GM23338 (cell line): ENCODE data around the gene MYH6. TPM values are rescaled to one million over a fixed set of nuclear protein-coding genes. Genes with fewer than 3 reads are reported as not detected.
A peak's percentile ranks its signal among the peaks of the same experiment; 100 is the strongest.
"Not testable (repeated sequence)": the region's sequence is repeated elsewhere in the genome, so short reads cannot be mapped to it uniquely, and the experiment has no call there.

ENCODE experiments used
- ATAC-seq: fragments of 200-7000 bp; cut with Tn5 transposase; 3 replicates; pipeline ENCODE4 v1.9.1; 2020
- DNase-seq: peaks from one replicate; pipeline ENCODE4 v3.0.0-alpha.2; 2015; ENCODE audit warnings: low spot score
- H2AFZ ChIP-seq: fragments of 200-600 bp; sonication (generic); 2 replicates; pipeline ENCODE4 v1.8.0; 2016; ENCODE audit warnings: antibody characterized with exemption, mild to moderate bottlenecking, moderate library complexity
- H3F3A ChIP-seq: fragments of 200-600 bp; sonication (generic); replicated peaks from 2 replicates; pipeline ENCODE4 v1.8.0; 2017; ENCODE audit warnings: antibody characterized with exemption, mixed run types, low read depth
- H3K27ac ChIP-seq: fragments of 200-600 bp; sonication (generic); 2 replicates; pipeline ENCODE4 v1.6.1; 2016; ENCODE audit warnings: low read depth
- H3K27me3 ChIP-seq: fragments of 200-600 bp; sonication (generic); 2 replicates; pipeline ENCODE4 v1.8.0; 2016; ENCODE audit warnings: mild to moderate bottlenecking, mixed run types, moderate library complexity; ENCODE audit not compliant: insufficient read depth
- H3K36me3 ChIP-seq: fragments of 200-600 bp; sonication (generic); 2 replicates; pipeline ENCODE4 v1.8.0; 2016; ENCODE audit warnings: mild to moderate bottlenecking; ENCODE audit not compliant: insufficient read depth
- H3K4me1 ChIP-seq: fragments of 200-600 bp; sonication (generic); 2 replicates; pipeline ENCODE4 v1.8.0; 2016; ENCODE audit warnings: mild to moderate bottlenecking, moderate library complexity; ENCODE audit not compliant: insufficient read depth
- H3K4me2 ChIP-seq: fragments of 200-600 bp; sonication (generic); 2 replicates; pipeline ENCODE4 v1.7.1; 2017; ENCODE audit warnings: mixed run types
- H3K4me3 ChIP-seq: fragments of 200-600 bp; sonication (generic); 2 replicates; pipeline ENCODE4 v1.6.1; 2016; ENCODE audit warnings: mixed run types
- H3K79me2 ChIP-seq: fragments of 200-600 bp; sonication (generic); replicated peaks from 2 replicates; pipeline ENCODE4 v1.8.0; 2017; ENCODE audit warnings: mild to moderate bottlenecking; ENCODE audit not compliant: insufficient read depth
- H3K9me2 ChIP-seq: fragments of 200-600 bp; sonication (generic); 2 replicates; pipeline ENCODE4 v1.8.0; 2017; ENCODE audit not compliant: insufficient read depth
- H4K20me1 ChIP-seq: fragments of 200-600 bp; sonication (generic); replicated peaks from 2 replicates; pipeline ENCODE4 v1.8.0; 2017; ENCODE audit warnings: mild to moderate bottlenecking; ENCODE audit not compliant: insufficient read depth
- H3K27ac Mint-ChIP-seq: 2 replicates; pipeline ENCODE4 v1.8.0; 2020; ENCODE audit warnings: inconsistent platforms, mild to moderate bottlenecking, moderate library complexity, mixed read lengths
- H3K27me3 Mint-ChIP-seq: 3 replicates; pipeline ENCODE4 v1.8.0; 2022; ENCODE audit warnings: low read depth, mild to moderate bottlenecking, moderate library complexity, mixed read lengths, inconsistent platforms; ENCODE audit not compliant: insufficient read depth, poor library complexity
- H3K36me3 Mint-ChIP-seq: 3 replicates; pipeline ENCODE4 v1.8.0; 2021; ENCODE audit warnings: low read depth, mild to moderate bottlenecking, inconsistent platforms, moderate library complexity, mixed read lengths
- H3K4me1 Mint-ChIP-seq: 3 replicates; pipeline ENCODE4 v1.8.0; 2020; ENCODE audit warnings: mild to moderate bottlenecking, inconsistent platforms, mixed read lengths
- H3K4me3 Mint-ChIP-seq: 3 replicates; pipeline ENCODE4 v1.8.0; 2021; ENCODE audit warnings: moderate library complexity, mild to moderate bottlenecking, inconsistent platforms, mixed read lengths
- H3K9me3 Mint-ChIP-seq: 3 replicates; pipeline ENCODE4 v1.8.0; 2020; ENCODE audit warnings: moderate library complexity, mild to moderate bottlenecking, inconsistent platforms, mixed read lengths
- CREB1 ChIP-seq: fragments of 250-450 bp; sonication (Bioruptor Pico); IDR thresholded peaks from 2 replicates; pipeline ENCODE4 v1.5.0; 2020; ENCODE audit warnings: low read depth, mild to moderate bottlenecking, moderate library complexity
- CTCF ChIP-seq, 2 experiments: fragments of 200-600 bp in 1 of 2; sonication (generic) in 1 of 2; conservative IDR thresholded peaks; 2 replicates each; pipeline versions ENCODE4 v1.5.1 to v1.6.1; 2016 to 2017; ENCODE audit warnings: antibody characterized with exemption in 2 of 2, low read depth in 2 of 2, mild to moderate bottlenecking in 2 of 2, moderate library complexity in 1 of 2
- EZH2phosphoT487 ChIP-seq: fragments of 200-600 bp; sonication (generic); IDR thresholded peaks from one replicate; pipeline ENCODE4 v1.8.1; 2018; ENCODE audit warnings: antibody characterized with exemption; ENCODE audit not compliant: unreplicated experiment
- JUNB ChIP-seq: IDR thresholded peaks from one replicate; pipeline ENCODE4 v1.6.1; 2016; ENCODE audit warnings: antibody characterized with exemption; ENCODE audit not compliant: unreplicated experiment
- NANOG ChIP-seq: IDR thresholded peaks from 2 replicates; pipeline ENCODE4 v1.6.1; 2016; ENCODE audit warnings: antibody characterized with exemption, borderline replicate concordance
- POLR2AphosphoS5 ChIP-seq: IDR thresholded peaks from 2 replicates; pipeline ENCODE4 v1.6.1; 2016; ENCODE audit warnings: antibody characterized with exemption, low read depth
- ZNF114 ChIP-seq: fragments of 250-450 bp; sonication (Bioruptor Pico); IDR thresholded peaks from 2 replicates; pipeline ENCODE4 v1.5.0; 2020; ENCODE audit warnings: mild to moderate bottlenecking, moderate library complexity
- ZNF331 ChIP-seq: fragments of 250-450 bp; sonication (Bioruptor Pico); IDR thresholded peaks from 2 replicates; pipeline ENCODE4 v1.5.0; 2020; ENCODE audit warnings: low read depth, mild to moderate bottlenecking, moderate library complexity
- ZNF462 ChIP-seq: fragments of 250-450 bp; sonication (Bioruptor Pico); IDR thresholded peaks from 2 replicates; pipeline ENCODE4 v1.5.0; 2020; ENCODE audit warnings: mild to moderate bottlenecking, moderate library complexity
- polyA plus RNA-seq: library from polyadenylated mRNA; unstranded; fragments of >200 nt; fragmentation: Nextera tagmentation; extraction: Ambion mirVana; gene quantifications from 2 replicates; pipeline ENCODE4 v1.2.1, GENCODE V29; 2016
- total RNA-seq: library from RNA; depleted of rRNA; stranded (reverse); fragments of >200 nt; shearing (Covaris generic); gene quantifications from 2 replicates; pipeline ENCODE4 v1.2.3, GENCODE V29; 2014

Gene MYH6
- total and polyA plus RNA-seq, 2 experiments from 2014 or later = 0.03 to 0.10 TPM

DNA sequence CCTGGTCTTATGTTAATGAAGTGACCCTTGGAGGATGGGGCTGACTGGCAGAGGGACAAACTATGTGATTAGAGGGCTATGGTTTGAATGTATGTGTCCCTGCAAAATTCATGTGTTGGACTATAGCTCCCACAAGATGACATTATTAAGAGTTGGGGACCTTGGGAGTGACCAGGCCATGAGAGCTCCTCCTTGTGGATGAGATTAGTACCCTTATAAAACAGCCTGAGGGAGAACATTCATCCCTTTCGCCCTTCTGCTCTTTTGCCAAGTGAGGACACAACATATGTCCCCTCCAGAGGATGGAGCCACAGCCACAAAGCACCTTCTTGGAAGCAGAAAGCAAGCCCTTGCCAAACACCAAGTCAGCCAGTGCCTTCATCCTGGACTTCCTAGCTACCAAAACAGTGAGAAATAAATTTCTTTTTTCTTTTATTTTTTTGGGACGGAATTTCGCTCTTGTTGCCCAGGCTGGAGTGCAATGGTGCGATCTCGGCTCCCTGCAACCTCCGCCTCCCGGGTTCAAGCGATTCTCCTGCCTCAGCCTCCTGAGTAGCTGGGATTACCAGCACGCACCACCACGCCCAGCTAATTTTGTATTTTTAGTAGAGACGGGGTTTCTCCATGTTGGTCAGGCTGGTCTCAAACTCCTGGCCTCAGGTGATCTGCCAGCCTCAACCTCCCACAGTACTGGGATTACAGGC is 49.0 kb upstream of the MYH6 start:
- not testable (repeated sequence) for H4K20me1 ChIP-seq, H3K36me3 Mint-ChIP-seq, H3F3A ChIP-seq, H3K4me2 ChIP-seq, H3K4me1 ChIP-seq, H3K4me3 Mint-ChIP-seq, H3K27ac ChIP-seq, H3K27me3 ChIP-seq, H3K27me3 Mint-ChIP-seq, H3K36me3 ChIP-seq, H3K79me2 ChIP-seq, H3K9me2 ChIP-seq, H2AFZ ChIP-seq, H3K4me1 Mint-ChIP-seq, H3K9me3 Mint-ChIP-seq, H3K27ac Mint-ChIP-seq, H3K4me3 ChIP-seq
- ATAC-seq (peak; percentile 92), DNase-seq (peak; percentile 74)
- TF ChIP-seq CTCF (conservative IDR thresholded peaks at IDR 0.05; ENCODE audit: low read depth in 2 of 2) = peak; percentile 61 to 73

GRCh38 chr14:23454445-23454856 is 46.4 kb upstream of the MYH6 start:
- no peak for TF ChIP-seq EZH2phosphoT487
- TF ChIP-seq ZNF114 (CRISPR knock-in tag) = no peak
- TF ChIP-seq ZNF331 (CRISPR knock-in tag) = no peak
- TF ChIP-seq POLR2AphosphoS5 = no peak
- no peak for DNase-seq
- Mint-ChIP-seq H3K9me3 (no peaks in the 10 kb centered on the region), H3K4me3 (no peak overlapping the region), H3K27ac (no peak overlapping the region), H3K36me3 (no peaks in the 10 kb centered on the region), H3K4me1 (peaks cover 7% of the 10 kb centered on the region), H3K27me3 (peaks cover 6% of the 10 kb centered on the region)
- Histone ChIP-seq H3K9me2 (no peaks in the 10 kb centered on the region), H3K79me2 (no peaks in the 10 kb centered on the region), H3K27me3 (no peaks in the 10 kb centered on the region), H3F3A (no peaks in the 10 kb centered on the region), H3K4me1 (peaks cover 7% of the 10 kb centered on the region; the same call in 1 of the 2 replicates), H3K36me3 (no peaks in the 10 kb centered on the region), H3K27ac (no peak overlapping the region), H2AFZ (peak overlapping the region; percentile 9; the same call in 1 of the 2 replicates), H3K4me2 (no peak overlapping the region), H3K4me3 (no peak overlapping the region), H4K20me1 (no peaks in the 10 kb centered on the region)
- no peak for ATAC-seq

DNA sequence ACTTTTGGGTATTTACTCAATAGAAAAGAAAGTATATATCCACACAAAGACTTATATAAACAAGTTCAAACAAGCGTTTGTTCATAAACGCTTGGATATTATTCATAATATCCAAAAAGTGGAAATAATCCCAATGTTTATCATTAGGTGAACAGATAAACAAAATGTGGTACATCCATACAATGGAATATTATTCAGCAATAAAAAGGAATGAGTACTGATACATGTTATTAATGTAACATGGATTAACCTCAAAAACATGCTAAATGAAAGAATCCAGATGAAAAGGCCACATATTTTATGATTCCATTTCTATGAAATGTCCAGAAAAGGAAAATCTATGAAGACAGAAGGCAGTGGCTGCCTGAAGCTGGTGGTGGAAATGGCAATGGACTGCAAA is 44.2 kb upstream of the MYH6 start:
- Histone ChIP-seq H3K27me3 (no peaks in the 10 kb centered on the region), H3K27ac (no peak overlapping the region), H3K4me2 (no peak overlapping the region), H4K20me1 (no peaks in the 10 kb centered on the region), H3F3A (no peaks in the 10 kb centered on the region), H3K4me1 (peaks cover 12% of the 10 kb centered on the region; the same call in 1 of the 2 replicates), H3K9me2 (no peaks in the 10 kb centered on the region), H3K79me2 (no peaks in the 10 kb centered on the region), H3K36me3 (no peaks in the 10 kb centered on the region), H3K4me3 (no peak overlapping the region), H2AFZ (no peak overlapping the region)
- no peaks in the 10 kb centered on the region for H3K36me3 Mint-ChIP-seq
- H3K4me3 Mint-ChIP-seq = no peak overlapping the region
- H3K4me1 Mint-ChIP-seq = peaks cover 14% of the 10 kb centered on the region
- peaks cover 8% of the 10 kb centered on the region for H3K27me3 Mint-ChIP-seq
- H3K27ac Mint-ChIP-seq = no peak overlapping the region
- DNase-seq (no peak), ATAC-seq (no peak)
- H3K9me3 Mint-ChIP-seq = no peaks in the 10 kb centered on the region
- TF ChIP-seq CREB1 (CRISPR knock-in tag) (no peak), POLR2AphosphoS5 (no peak), JUNB (no peak), ZNF462 (CRISPR knock-in tag) (no peak), EZH2phosphoT487 (no peak), NANOG (no peak)
